Effector CD4-positive, alpha-beta T cell (primary cell): ENCODE results near the gene TMEM183A.
"Not testable (repeated sequence)": the region's sequence is repeated elsewhere in the genome, so short reads cannot be mapped to it uniquely, and the experiment has no call there.

ENCODE experiments used
- DNase-seq: peaks from one replicate; pipeline ENCODE4 v3.0.0-alpha.2; 2020
- total RNA-seq: gene quantifications from one replicate; lab custom pipeline; 2026; lab: John Stamatoyannopoulos, UW

Gene TMEM183A, protein sequence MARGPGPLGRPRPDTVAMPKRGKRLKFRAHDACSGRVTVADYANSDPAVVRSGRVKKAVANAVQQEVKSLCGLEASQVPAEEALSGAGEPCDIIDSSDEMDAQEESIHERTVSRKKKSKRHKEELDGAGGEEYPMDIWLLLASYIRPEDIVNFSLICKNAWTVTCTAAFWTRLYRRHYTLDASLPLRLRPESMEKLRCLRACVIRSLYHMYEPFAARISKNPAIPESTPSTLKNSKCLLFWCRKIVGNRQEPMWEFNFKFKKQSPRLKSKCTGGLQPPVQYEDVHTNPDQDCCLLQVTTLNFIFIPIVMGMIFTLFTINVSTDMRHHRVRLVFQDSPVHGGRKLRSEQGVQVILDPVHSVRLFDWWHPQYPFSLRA
- 94.0 reads per million, percentile 81 among the genes with 10 or more reads in this experiment for total RNA-seq

DNA sequence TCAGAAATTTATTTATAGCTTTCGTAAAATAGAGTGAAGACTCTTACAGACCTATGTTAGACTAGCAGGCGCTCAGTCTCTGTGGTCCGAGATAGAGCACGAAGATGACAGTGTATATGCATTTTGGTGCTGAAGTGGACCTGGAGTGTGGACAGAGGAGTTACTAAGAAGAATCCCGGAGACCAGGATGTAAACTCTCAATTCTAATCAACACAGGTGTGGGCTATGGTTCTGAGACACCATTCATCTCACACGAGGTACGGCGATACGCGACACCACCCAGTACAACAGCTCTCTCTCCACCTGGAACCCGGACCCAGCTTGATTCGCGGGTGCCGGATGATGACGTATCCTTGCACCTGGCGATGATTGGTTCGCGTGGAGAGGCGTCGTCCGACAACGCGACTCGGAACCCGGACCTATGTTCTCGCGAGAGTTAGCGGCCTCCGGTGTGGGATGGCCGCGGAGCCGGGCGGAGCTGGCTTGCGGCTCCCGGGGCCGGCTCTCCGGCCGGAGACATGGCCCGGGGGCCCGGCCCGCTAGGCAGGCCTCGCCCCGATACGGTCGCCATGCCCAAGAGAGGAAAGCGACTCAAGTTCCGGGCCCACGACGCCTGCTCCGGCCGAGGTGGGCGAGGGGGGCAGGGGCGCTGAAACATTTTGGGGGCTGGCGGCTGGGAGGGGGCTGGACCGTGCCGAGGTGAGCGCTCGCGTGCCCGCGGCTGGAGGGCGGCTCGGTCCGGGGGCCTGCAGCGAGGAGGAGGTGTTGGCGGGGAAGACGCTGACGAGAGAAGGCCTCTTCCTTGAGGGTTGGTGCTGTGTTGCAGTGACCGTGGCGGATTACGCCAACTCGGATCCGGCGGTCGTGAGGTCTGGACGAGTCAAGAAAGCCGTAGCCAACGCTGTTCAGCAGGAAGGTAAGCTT lies at the start of gene TMEM183A:
Gene TMEM183A, plus strand, starts transcription at position 427 of the 924 bp plus-strand sequence. Its CDS starts 92 bp downstream, at position 519.
- DNase-seq = peak; percentile 95

DNA sequence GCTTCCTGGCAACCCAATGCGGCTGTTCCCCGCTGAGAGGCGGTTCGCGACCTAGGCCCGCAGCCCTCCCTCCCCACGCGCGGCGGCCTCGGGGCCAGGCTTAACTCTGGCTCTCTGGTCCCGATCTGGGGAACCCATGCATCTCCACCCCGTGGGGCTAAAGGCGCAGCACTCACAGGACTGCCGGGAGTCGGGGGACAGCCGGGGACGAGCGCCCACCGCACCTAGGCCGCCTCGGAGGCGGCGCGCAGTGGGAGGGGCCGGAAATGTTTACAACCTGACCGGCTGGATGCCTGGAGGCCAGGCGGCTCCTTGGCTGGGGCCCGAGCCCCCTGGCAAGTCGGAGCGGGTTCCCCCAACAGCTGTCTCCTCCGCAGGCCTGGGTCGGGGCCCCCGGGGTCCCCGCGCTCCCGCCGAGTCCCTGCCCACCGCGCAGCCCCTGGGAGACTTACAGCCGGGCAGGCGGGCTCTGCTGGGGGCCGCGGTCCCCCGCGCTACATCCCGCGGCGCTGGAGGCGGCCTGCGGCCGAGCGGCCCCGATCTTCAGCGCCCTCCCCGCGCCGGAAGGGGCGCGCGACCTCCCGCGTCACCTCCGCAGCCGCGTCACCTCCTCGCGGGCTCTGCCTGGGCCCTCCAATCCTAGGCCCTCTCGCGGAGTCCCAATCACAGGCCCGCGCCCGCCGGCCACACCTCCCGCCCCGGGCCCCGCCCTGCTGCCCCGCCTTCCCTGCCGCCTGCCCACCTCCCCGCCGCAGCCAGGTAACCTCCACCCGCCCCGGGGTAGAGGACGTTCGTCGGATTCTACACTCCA lies 49.2 kb upstream of the TMEM183A start, which contains the start of gene ADIPOR1:
Gene ADIPOR1, minus strand, starts transcription at position 580 of the 811 bp plus-strand sequence. CDS start 7,242 bp downstream, outside the sequence.
- peak; percentile 90 for DNase-seq

GRCh38 chr1:202958544-202959275 lies 48.5 kb upstream of the TMEM183A start:
- DNase-seq = no peak

DNA sequence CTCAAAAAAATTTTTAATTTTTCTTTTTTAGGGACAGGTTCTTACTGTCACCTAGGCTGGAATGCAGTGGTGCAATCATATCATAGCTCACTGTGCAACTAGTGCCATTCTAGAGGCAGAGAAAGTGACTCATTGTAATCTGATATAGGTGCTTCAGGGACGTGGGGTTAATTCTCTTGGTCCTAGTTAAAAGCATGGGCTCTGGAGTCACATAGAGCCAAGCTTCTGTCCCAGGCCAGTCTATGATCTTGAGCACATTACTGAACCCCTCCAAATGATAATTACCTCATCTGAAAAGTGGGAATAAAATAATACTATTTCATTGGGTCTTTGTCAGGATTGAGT lies 47.9 kb upstream of the TMEM183A start:
- no peak for DNase-seq

GRCh38 chr1:202961220-202961880 lies 45.8 kb upstream of the TMEM183A start:
- no peak for DNase-seq

- no peak for DNase-seq
Observed at GRCh38 chr1:202964791-202965410, 42.3 kb upstream of the TMEM183A start.

DNA sequence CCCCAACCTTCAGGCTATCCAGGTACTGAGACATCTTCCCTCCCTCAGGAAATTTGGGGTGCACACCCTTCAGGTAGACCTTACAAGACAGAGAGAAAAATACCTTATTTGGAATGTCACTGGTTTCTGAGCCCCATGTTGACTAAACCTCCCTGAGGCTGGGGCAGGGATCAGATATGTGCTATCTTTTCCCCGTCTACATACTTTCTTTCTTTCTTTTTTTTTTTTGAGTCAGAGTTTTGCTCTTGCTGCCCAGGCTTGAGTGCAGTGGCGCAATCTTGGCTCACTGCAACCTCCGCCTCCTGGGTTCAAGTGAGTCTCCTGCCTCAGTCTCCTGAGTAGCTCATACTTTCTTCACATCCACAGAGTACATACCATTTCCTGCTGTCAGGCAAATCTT lies 41.8 kb upstream of the TMEM183A start:
- no peak for DNase-seq

DNA sequence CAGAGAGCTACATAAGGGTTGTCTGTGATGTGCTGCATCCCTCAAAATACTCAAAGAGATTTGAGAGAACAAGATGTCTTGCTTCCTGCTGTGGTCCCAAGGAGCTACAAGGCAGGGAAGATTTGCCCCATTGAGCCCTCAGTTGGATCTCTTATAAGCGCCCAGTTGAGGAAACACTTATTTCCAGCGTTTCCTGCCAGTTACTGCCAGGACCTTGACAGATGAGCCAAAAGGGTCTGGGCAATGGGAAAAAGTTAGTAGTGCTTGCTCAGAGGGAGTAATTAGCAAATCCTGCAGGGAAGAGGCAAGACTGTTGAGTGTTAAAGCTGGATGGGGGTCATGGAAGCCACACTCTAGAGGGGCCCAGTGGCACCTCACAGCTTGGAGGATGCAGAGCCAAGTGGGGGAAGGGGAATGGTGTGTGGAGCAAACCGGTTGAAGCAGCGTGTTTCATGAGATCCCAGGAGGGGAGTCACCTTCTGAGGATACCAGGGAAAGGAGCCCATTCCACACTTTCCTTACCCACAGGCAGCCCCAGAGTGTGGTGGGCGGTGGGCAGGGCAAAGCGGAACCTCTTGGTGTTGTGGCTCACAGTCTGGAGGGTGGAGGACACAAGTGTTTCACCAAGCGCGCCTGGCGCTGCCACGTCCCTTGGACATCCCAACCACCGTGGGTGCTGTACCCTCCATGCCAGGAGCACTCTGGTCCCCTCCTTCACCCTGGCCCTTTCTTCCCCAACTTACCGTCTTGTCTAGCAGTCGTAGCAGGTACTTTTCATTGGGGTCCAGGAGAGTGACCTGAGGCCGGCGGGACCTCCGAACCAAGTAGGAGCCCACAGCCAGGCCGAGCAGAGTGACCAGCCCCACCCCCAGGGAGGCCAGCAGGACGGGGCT lies 40.9 kb upstream of the TMEM183A start:
- no peak for DNase-seq

DNA sequence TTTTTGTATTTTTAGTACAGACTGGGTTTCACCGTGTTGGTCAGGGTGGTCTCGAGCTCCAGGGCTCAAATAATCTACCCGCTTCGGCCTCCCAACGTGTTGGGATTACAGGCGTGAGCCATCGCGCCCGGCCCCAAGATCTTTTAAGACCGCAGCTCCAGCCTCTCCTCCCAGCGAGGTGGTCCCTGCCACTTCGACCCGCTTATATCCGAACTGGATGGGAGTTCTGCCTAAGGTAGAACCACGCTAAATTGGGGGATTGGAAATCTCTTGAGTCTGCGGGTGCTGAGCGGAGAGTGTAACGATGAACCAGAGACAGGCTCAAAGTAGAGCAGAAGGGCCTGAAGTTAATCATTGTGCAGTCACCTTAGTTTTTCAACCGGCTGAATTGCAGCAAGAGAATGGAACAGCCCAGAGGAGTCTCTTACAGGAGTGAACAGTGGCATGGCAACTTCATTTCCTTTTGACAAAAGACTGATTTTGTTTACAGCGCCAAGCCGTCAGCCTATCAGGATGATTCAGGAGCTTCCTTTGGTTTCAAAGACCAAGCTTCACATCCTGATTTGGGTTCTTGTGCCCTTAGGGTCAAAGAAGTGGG lies 39.4 kb upstream of the TMEM183A start:
- peak; percentile 11 for DNase-seq

DNA sequence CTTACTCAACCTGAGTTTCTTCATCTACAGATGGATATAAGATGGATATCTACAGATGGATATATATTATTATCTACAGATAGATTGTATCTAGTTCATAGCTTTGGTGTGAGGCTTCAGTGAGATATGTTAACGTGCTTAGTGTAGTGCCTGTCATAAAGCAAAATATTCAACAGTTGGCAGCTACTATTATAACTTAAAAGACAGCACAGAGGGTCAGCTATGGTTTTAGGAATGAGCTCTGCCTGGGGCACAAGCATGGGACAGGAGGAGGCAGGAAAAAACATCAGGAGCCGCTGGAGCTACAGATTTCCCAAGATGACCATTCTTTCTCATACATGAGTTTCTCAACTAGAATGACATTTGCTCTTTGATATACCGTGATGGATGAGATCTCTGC lies 38.8 kb upstream of the TMEM183A start:
- DNase-seq = no peak

GRCh38 chr1:202968895-202969295 lies 38.3 kb upstream of the TMEM183A start:
- no peak for DNase-seq

DNA sequence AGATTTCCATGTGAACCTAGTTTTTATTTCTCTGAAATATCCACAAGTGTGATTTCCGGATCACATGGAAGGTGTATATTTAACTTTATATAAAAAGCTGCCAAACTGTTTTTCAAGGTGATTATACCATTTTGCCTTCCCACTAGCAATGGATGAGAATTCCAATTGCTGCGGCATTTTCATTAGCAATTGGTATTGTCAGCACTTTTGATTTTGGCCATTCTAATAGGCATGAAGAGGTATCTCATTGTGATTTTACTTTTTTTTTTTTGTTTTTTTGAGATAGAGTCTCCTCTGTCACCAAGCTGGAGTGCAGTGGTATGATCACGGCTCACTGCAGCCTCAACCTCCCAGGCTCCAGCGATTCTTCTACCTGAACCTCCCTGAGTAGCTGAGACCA lies 35.1 kb upstream of the TMEM183A start:
- DNase-seq = no peak

DNA sequence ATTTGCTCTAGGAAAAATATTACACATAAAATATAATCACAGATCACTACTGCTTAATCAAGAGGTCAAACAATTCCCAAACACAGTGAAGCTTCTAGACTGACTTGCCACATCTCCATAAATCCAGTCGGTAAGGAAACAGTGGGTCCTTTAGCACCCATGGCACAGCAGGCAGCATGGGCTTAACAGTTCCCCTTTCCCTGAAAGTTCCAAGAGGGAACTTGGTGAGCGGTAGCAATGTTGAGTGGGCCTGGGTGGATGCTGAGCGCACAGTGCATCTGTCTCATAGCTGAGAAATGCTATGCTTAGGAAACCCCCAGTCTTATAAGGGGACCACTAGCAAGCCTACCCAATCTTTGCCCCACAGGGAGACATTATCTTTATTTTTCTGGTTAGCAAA lies 32.3 kb upstream of the TMEM183A start:
- no peak for DNase-seq

- DNase-seq = no peak
Observed at GRCh38 chr1:202976633-202977032, 30.5 kb upstream of the TMEM183A start.

- no peak for DNase-seq
Observed at GRCh38 chr1:202979459-202979858, 27.7 kb upstream of the TMEM183A start.

DNA sequence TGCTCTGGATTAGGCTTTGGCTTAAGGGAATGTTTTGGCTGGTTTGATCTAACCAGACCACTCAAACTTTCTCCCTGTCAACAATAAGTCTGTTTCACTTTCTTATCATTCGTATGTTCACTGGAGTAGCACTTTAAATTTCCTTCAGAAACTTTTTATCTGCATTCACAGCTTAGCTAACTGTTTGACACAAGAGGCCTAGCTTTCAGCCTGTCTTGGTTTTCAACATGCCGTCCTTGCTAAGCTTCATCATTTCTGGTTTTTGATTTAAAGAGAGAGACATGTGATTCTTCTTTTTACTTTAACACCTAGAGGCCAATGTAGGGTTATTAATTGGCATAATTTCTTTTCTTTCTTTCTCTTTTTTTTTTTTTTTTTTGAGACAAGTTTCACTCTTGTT lies 25.2 kb upstream of the TMEM183A start:
- DNase-seq = no peak

DNA sequence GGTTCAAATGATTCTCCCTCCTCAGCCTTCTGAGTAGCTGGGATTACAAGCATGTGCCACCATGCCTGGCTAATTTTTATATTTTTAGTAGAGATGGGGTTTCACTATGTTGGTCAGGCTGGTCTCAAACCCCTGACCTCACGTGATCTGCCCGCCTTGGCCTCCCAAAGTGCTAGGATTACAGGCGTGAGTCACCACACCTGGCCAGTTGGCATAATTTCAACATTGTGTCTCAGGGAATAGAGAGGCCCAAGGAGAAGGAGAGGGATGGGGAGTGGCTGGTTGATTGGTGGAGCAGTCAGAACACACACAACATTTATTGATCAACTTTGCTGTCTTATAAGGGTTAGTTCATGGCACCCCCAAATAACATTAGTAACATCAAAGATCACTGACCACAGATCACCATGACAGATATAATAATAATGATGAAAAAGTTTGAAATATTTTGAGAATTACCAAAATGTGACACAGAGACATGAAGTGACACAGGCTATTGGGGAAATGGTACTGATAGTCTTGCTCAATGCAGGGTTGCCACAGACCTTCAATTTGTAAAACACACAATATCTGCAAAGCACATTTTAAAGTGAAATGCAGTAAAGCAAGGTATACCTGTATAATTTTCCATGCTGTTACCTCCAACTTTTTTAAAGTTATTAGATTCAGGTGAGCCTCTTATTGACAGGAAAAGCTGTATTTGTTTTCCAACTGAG lies 24.3 kb upstream of the TMEM183A start:
- no peak for DNase-seq

GRCh38 chr1:202986120-202986519 lies 21.1 kb upstream of the TMEM183A start:
- not testable (repeated sequence) for DNase-seq

- no peak for DNase-seq
Observed at GRCh38 chr1:202987255-202987654, 19.9 kb upstream of the TMEM183A start.
